GM10248 (cell line): ENCODE results near the gene VPS8.

Source experiments
- CTCF ChIA-PET: fragments of 300-600 bp; sonication (Branson Sonifier 250); formaldehyde crosslinking; extraction: SDS; loops from one replicate; lab custom pipeline; 2021; ENCODE audit warnings: antibody characterized with exemption; lab: Yijun Ruan, JAX
- POLR2A ChIA-PET: fragments of 350-650 bp; sonication (Branson Sonifier 250); formaldehyde crosslinking; extraction: SDS; loops from one replicate; lab custom pipeline; 2020; ENCODE audit warnings: antibody characterized with exemption; lab: Yijun Ruan, JAX
- DNase-seq: peaks from one replicate; pipeline ENCODE4 v3.0.0; 2012; ENCODE audit errors: extremely low spot score
- TF ChIP-seq, protein P1 (sequence below): IDR thresholded peaks from 2 replicates; pipeline ENCODE4 v1.5.1; 2012; ENCODE audit warnings: mild to moderate bottlenecking, low read depth; ENCODE audit errors: extremely low read depth, missing control alignments, control extremely low read depth

Gene VPS8

DNA sequence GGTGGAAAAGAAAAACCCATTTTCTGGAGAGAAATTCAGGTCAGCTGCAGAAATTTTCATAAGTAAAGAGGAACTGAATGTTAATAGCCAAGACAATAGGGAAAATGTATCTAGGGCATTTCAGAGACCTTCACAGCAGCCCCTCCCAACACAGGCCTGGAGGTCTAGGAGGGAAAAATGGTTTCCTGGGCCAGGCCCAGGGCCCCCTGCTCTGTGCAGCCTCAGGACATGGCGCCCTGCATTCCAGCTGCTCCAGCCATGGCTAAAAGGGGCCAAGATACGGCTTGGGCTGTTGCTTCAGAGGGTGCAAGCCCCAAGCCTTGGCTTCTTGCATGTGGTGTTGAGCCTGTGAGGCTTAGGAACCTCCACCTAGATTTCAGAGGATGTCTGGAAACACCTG is 248.7 kb downstream of the VPS8 start:
- DNase-seq = no peak
- CTCF ChIA-PET = no interaction called here
- POLR2A ChIA-PET = no interaction called here
- TF ChIP-seq, protein P1, sequence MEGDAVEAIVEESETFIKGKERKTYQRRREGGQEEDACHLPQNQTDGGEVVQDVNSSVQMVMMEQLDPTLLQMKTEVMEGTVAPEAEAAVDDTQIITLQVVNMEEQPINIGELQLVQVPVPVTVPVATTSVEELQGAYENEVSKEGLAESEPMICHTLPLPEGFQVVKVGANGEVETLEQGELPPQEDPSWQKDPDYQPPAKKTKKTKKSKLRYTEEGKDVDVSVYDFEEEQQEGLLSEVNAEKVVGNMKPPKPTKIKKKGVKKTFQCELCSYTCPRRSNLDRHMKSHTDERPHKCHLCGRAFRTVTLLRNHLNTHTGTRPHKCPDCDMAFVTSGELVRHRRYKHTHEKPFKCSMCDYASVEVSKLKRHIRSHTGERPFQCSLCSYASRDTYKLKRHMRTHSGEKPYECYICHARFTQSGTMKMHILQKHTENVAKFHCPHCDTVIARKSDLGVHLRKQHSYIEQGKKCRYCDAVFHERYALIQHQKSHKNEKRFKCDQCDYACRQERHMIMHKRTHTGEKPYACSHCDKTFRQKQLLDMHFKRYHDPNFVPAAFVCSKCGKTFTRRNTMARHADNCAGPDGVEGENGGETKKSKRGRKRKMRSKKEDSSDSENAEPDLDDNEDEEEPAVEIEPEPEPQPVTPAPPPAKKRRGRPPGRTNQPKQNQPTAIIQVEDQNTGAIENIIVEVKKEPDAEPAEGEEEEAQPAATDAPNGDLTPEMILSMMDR = no peak

DNA sequence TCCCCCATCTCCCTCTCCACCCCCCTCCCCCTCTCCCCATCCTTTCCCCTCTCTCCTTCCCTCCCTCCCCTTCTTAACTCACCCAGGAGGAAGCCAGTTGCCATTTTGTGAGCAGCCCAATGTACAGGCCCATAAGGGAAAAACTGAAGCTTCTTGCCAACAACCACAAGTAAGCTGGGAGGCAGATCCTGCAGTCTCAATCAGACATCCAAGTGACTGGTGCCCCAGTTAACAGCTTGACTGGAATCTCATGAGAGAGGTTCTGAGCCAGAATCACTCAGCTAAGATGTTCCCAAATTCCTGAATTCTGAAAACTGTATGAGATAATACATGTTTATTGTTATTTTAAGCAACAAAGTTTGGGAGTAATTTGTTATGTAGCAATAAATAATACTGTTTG is 250.2 kb downstream of the VPS8 start:
- CTCF ChIA-PET = interaction anchor here (1.0 to 1.3 kb wide), 2 partner anchors 10 to 13 kb away, joined by 3 read pairs; no protein-coding TSS in a partner anchor
- POLR2A ChIA-PET = no interaction called here
- TF ChIP-seq, protein P1 = no peak

DNA sequence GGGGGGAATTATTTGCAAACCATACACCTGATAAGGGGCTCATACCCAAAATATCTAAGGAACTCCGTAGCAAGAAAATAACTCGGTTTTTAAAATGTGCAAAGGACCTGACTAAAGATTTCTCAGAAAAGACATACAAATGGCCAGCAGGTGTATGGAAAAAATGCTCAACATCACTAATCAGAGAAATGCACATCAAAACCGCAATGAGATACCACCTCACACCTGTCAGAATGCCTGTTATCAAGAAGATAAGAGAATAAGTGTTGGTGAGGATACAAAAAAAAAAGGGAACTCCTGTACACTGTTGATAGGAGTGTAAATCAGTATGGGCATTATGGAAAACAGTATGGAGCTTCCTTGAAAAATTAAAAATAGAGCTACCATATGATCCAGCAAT is 251.5 kb downstream of the VPS8 start:
- CTCF ChIA-PET = interaction anchor here (1.0 kb wide), 1 partner anchor 12 kb away, joined by 3 read pairs; no protein-coding TSS in a partner anchor
- TF ChIP-seq, protein P1 = no peak
- no peak for DNase-seq
- POLR2A ChIA-PET = no interaction called here

More for the DNA sequence above, 250.2 kb downstream of the VPS8 start:
- DNase-seq = no peak

DNA sequence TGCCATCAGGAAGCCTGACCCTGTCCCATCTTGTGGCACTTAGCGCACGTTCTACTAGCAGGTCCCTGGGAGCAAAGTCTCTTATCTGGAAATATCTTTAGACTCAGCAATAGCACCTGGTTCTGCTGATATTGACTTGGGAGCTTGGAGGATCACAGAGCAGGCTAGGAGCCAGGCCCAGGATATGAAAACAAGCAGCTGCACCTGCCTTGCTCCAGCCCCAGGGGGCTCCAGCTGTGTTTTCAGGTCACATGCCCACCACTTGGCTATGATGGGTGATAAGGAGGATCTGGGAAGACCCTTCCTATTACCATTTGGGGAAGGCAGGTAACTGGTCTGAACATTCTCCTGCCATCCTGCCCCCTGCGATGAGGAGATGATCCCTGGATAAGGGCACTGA is 253.1 kb downstream of the VPS8 start:
- TF ChIP-seq, protein P1 = no peak
- no peak for DNase-seq
- ChIA-PET POLR2A (no interaction called here), CTCF (interaction anchor here (1.4 to 1.9 kb wide), 2 partner anchors 12 to 111 kb away, joined by 4 read pairs; no protein-coding TSS in a partner anchor)

DNA sequence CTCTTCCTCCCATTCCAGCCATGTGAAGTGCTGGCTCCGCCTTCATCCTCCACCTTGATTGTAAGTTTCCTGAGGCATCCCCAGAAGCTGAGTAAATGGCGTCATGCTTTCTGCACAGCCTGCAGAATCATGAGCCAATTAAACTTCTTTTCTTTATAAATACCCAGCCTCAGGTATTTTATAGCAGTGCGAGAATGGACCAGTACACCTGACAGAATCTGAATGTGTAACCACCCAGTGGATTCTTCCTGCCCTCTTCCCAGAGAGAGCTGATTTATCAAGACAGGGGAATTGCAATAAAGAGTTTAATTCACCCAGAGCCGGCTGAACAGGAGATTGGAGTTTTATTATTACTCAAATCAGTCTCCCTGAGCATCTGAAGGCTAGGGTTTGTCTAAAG is 254.3 kb downstream of the VPS8 start:
- no peak for DNase-seq
- ChIA-PET POLR2A (no interaction called here), CTCF (interaction anchor here (1.9 kb wide), 1 partner anchor 10 kb away, joined by 4 read pairs; no protein-coding TSS in a partner anchor)
- TF ChIP-seq, protein P1 = no peak

DNA sequence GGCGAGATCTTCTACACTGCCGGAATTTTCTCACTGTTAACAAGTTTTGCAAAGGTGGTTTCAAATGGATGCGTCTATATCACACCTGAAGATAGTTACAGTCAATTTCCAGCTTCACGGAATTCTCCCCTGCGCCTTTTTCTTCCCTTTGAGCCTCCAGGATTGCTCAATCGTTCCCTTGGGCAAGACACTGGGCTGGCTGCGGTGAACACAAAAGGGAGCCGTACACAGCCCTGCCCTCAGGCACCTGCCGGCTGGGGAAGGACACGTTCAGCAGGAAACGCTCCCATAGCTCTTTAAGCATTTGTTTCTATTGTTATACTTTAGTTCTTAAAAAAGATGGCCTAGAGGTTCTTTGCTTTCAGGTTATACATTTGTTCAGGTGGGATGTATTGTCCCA is 255.2 kb downstream of the VPS8 start:
- DNase-seq = no peak
- ChIA-PET CTCF (no interaction called here), POLR2A (no interaction called here)
- TF ChIP-seq, protein P1 = no peak
